ENCODE measurements around the gene ZNG1F. TPM values are rescaled to one million over a fixed set of nuclear protein-coding genes. Genes with fewer than 3 reads are reported as not detected.
A peak's percentile ranks its signal among the peaks of the same experiment; 100 is the strongest.
"Not testable (repeated sequence)": the region's sequence is repeated elsewhere in the genome, so short reads cannot be mapped to it uniquely, and the experiment has no call there.

ZNG1F gene
- total RNA-seq, 1 donor from 2014 or later = 8.2 TPM

DNA sequence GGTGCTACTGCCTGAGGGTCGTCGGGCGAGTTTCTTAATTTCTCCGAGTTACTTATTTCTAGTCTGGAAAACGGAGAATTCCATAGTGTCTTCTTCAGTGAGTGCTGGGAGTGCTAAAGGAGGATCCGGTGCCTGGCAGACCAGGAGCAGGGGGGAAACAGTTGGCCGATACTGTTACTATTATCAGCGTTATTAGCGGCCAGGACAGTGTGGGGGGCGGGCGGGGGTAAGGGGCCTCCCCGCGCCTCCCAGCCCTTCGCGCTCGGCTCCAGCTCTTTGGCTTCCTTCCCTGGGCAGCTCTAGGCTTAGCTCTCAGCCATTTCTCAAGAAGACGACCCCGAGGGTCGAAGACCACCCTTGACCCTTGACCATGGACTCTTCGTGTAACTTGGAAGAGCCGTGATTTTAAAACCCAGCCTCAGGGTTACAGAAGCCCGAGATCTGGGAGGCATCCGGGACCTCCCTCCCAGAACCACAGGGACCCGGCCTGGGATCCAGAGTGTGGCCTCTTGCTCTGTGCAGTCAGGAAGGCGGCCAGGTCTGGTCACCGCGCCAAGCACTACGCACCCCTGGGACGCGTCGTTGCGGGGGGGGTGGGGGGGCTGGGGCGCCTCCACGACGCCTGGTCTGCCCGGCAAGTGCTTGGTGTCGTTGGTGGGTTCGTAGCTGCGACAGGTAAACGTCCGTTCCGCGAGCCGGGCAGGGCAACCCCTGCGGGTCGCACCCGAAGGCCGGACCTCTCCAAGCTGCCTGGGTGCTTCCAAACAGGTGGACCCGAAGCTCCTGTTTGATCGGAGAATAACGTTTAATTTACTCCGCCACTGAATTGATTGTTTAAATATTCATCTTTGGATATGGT, 64.6 kb downstream of the ZNG1F start:
- H3K4me1 Mint-ChIP-seq (ENCODE audit: unreplicated experiment); H3K9me3 Mint-ChIP-seq (ENCODE audit: unreplicated experiment); H3K27ac Mint-ChIP-seq (ENCODE audit: unreplicated experiment); DNase-seq (ENCODE audit: low spot score); H3K36me3 Mint-ChIP-seq (ENCODE audit: low read depth, unreplicated experiment); H3K27me3 Mint-ChIP-seq (ENCODE audit: unreplicated experiment); H3K4me3 Mint-ChIP-seq (ENCODE audit: unreplicated experiment): not testable (repeated sequence)

DNA sequence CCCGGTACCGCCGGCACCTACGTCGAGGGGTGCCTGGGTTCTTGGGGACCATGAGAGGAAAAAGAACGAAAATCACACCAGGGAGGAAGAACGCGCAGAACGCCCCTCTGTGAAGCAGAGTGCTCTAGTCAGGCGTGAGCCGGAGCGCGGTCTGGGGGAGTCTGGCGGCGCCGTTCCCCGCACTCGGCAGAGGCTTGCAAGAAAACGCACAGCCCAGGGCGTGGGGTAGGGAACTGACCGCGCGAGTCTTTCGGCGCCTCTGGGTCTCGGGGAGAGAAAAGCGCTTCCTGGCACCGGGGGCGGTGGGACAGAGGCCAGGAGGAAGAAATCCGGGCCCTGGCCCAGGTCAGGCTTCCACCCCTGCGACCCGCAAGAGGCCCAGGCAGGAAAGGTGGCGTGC, 65.3 kb downstream of the ZNG1F start:
- DNase-seq (ENCODE audit: low spot score); H3K9me3 Mint-ChIP-seq (ENCODE audit: unreplicated experiment); H3K27me3 Mint-ChIP-seq (ENCODE audit: unreplicated experiment); H3K36me3 Mint-ChIP-seq (ENCODE audit: low read depth, unreplicated experiment); H3K4me3 Mint-ChIP-seq (ENCODE audit: unreplicated experiment); H3K27ac Mint-ChIP-seq (ENCODE audit: unreplicated experiment); H3K4me1 Mint-ChIP-seq (ENCODE audit: unreplicated experiment): not testable (repeated sequence)

DNA sequence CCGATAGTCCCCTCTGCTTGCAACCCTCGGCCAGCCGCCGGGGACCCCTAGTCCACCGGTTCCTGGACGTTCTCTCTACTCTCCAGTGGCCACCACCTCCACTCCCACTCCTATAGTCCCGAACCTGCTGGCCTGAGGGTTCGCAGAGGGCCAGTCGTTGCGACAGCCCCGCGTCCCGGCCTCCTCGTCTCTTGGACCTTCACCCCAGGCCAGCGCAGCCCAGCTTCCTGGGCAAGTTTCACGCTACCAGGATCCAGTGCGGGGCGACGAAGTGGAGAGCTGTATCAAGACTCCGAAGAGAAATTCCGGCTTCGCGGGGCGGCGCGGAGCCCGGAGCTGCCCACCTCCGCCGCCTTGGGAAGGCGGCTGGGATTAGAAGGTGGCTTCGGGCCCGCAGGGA, 65.7 kb downstream of the ZNG1F start:
- not testable (repeated sequence) for H3K27ac Mint-ChIP-seq (ENCODE audit: unreplicated experiment); H3K4me3 Mint-ChIP-seq (ENCODE audit: unreplicated experiment)

DNA sequence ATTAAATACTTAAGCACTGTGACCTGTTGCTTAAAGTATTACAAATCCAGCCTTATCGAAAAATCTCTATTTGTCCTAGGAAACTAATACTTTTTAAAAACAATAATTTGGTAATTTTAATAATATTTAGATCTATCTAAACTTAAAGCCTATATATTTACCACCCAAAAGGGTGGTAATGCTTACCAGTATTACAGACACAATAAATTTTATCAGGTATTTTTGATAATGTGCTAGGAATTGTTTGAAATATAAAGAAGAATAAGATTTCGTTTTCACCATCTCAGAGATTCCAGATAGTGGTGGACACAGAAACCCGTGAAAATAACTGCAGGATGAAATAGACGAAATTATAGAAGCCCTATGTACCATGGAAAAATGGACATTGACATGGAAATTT, 68.4 kb downstream of the ZNG1F start:
- H3K4me1 Mint-ChIP-seq (ENCODE audit: unreplicated experiment); H3K4me3 Mint-ChIP-seq (ENCODE audit: unreplicated experiment); H3K9me3 Mint-ChIP-seq (ENCODE audit: unreplicated experiment); DNase-seq (ENCODE audit: low spot score); H3K27me3 Mint-ChIP-seq (ENCODE audit: unreplicated experiment); H3K27ac Mint-ChIP-seq (ENCODE audit: unreplicated experiment); H3K36me3 Mint-ChIP-seq (ENCODE audit: low read depth, unreplicated experiment): not testable (repeated sequence)

More for the DNA sequence above, 65.7 kb downstream of the ZNG1F start:
- H3K27me3 Mint-ChIP-seq (ENCODE audit: unreplicated experiment); H3K4me1 Mint-ChIP-seq (ENCODE audit: unreplicated experiment); H3K36me3 Mint-ChIP-seq (ENCODE audit: low read depth, unreplicated experiment); DNase-seq (ENCODE audit: low spot score); H3K9me3 Mint-ChIP-seq (ENCODE audit: unreplicated experiment): not testable (repeated sequence)

DNA sequence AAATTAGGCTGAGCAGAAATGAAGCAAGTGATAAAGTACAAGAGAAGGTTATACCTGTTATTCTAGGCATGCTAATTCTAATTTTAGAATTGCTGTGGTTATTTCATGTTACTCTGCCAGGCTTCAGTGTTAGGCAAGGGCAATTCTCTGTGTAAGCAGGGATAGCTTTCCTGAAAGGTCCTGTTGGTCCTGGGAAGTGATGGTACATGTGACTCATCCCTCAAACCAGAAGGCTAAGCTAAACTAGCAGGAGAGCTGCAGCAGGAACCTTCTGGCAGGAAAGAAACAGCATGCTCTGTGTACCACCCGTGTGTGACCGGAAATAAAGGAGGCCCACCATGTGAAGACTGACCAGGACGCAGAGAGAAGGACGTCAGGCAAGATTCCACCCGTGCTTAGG, 69.4 kb downstream of the ZNG1F start:
- H3K4me1 Mint-ChIP-seq (ENCODE audit: unreplicated experiment); H3K9me3 Mint-ChIP-seq (ENCODE audit: unreplicated experiment); H3K4me3 Mint-ChIP-seq (ENCODE audit: unreplicated experiment); DNase-seq (ENCODE audit: low spot score); H3K27ac Mint-ChIP-seq (ENCODE audit: unreplicated experiment); H3K27me3 Mint-ChIP-seq (ENCODE audit: unreplicated experiment); H3K36me3 Mint-ChIP-seq (ENCODE audit: low read depth, unreplicated experiment): not testable (repeated sequence)

DNA sequence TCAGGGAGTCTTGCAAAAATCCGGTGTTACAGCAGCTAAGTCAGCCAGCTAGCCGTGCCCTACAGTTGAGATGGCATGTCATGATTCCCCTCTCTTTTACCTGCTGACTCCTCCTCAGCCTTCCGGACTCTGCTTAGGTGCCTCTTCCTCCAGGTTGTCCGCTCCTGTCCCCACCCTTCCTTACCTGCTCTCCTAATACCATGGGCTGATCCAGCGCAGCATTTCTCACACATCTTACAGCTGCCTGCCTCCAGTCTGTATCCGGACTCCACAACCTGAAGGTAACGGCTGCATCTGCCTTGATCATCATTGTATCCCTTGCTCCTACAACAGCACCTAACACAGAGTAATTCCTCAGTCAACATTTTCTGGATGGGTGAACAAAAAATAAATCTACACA, 69.8 kb downstream of the ZNG1F start:
- H3K36me3 Mint-ChIP-seq (ENCODE audit: low read depth, unreplicated experiment); H3K27me3 Mint-ChIP-seq (ENCODE audit: unreplicated experiment); H3K4me3 Mint-ChIP-seq (ENCODE audit: unreplicated experiment); H3K27ac Mint-ChIP-seq (ENCODE audit: unreplicated experiment); H3K9me3 Mint-ChIP-seq (ENCODE audit: unreplicated experiment); DNase-seq (ENCODE audit: low spot score); H3K4me1 Mint-ChIP-seq (ENCODE audit: unreplicated experiment): not testable (repeated sequence)

DNA sequence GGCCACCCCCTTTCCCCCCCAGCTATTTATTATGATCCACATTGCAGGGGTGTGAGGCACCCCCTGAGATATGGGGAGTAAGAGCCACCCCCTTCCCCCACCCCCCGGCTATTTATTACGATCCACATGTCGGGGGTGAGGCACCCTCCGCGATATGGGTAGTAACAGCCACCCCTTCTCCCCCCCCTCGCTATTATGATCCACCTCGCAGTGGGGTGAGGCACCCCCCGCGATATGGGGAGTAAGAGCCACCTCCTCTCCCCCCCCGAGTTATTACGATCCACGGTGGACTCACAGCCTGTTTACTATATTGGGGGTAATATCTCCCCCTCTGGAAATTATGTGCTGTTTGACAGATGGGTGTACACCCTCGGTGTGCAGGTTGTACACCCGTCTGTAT, 75.8 kb downstream of the ZNG1F start:
- not testable (repeated sequence) for DNase-seq (ENCODE audit: low spot score); H3K36me3 Mint-ChIP-seq (ENCODE audit: low read depth, unreplicated experiment); H3K9me3 Mint-ChIP-seq (ENCODE audit: unreplicated experiment); H3K27me3 Mint-ChIP-seq (ENCODE audit: unreplicated experiment); H3K4me1 Mint-ChIP-seq (ENCODE audit: unreplicated experiment); H3K27ac Mint-ChIP-seq (ENCODE audit: unreplicated experiment); H3K4me3 Mint-ChIP-seq (ENCODE audit: unreplicated experiment)

DNA sequence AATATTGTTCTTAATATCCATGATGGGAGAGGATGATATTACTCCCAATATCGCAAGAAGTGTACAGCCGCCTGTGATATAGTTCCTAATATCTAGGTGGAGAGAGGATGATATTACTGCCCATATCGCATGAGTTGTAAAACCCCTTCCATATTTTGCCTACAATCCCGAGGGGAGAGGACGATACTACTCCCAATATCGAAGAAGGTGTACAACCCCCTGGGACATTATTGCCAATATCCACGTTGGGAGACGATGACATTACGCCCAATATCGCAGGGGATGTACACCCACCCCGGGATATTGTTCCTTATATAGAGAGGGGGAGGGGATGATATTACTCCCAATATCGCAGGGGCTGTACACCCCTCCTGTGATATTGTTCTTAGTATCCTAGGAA, 77.7 kb downstream of the ZNG1F start:
- not testable (repeated sequence) for H3K27me3 Mint-ChIP-seq (ENCODE audit: unreplicated experiment); DNase-seq (ENCODE audit: low spot score); H3K36me3 Mint-ChIP-seq (ENCODE audit: low read depth, unreplicated experiment); H3K9me3 Mint-ChIP-seq (ENCODE audit: unreplicated experiment); H3K27ac Mint-ChIP-seq (ENCODE audit: unreplicated experiment); H3K4me1 Mint-ChIP-seq (ENCODE audit: unreplicated experiment); H3K4me3 Mint-ChIP-seq (ENCODE audit: unreplicated experiment)

DNA sequence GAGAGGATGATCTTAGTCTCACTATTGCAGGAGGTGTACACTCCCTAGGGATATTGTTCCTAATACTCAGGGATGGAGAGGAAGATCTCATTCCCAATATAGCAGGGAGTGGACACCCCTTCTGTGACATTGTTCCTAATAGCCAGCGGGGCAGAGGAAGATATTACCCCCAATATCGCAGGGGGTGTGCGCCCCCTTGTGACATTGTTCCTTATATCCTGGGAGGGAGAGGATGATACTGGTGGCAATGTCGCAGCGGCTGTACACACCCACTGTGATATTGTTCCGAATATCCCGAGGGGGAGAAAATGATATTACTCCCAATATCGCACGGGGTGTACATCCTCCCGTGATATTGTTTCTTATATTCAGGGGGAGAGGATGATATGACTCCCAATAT, 78.2 kb downstream of the ZNG1F start:
- not testable (repeated sequence) for H3K27ac Mint-ChIP-seq (ENCODE audit: unreplicated experiment); H3K4me3 Mint-ChIP-seq (ENCODE audit: unreplicated experiment); H3K9me3 Mint-ChIP-seq (ENCODE audit: unreplicated experiment); H3K36me3 Mint-ChIP-seq (ENCODE audit: low read depth, unreplicated experiment); H3K4me1 Mint-ChIP-seq (ENCODE audit: unreplicated experiment); H3K27me3 Mint-ChIP-seq (ENCODE audit: unreplicated experiment)
- DNase-seq (ENCODE audit: low spot score) = peak; percentile 18

DNA sequence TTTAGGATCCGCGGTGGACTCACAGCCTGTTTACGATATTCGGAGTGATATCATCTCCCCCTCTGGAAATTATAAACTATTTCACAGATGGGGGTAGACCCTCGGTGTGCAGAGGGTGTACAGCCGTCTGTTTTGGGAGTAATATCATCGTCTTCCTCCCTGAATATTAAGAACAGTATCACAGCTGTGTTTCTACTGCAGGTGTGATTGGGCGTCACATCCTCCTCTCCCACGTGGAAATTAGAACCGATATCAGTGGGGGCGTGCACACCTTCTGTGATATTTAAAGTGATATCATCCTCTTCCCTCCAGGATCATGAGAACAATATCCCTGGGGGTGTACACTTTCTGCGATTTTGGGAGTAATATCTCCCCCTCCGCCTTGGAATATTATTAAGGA, 79.9 kb downstream of the ZNG1F start:
- not testable (repeated sequence) for DNase-seq (ENCODE audit: low spot score); H3K4me1 Mint-ChIP-seq (ENCODE audit: unreplicated experiment); H3K27me3 Mint-ChIP-seq (ENCODE audit: unreplicated experiment); H3K9me3 Mint-ChIP-seq (ENCODE audit: unreplicated experiment); H3K36me3 Mint-ChIP-seq (ENCODE audit: low read depth, unreplicated experiment); H3K27ac Mint-ChIP-seq (ENCODE audit: unreplicated experiment); H3K4me3 Mint-ChIP-seq (ENCODE audit: unreplicated experiment)

DNA sequence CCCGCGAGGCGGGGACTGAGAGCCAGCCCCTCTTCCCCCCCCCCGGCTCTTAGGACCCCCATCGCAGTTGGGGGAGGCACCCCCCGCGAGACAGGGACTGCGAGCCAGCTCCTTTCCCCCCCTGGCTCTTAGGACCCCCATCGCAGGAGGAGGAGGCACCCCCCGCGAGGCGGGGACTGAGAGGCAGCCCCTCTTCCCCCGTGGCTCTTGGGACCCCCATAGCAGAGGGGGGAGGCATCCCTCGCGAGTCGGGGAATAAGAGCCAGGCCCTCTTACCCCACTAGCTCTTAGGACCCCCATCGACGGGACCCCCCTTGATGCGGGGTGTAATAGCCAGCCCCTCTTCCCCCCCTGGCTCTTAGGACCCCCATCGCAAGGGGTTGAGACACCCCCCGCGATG, 80.3 kb downstream of the ZNG1F start:
- H3K9me3 Mint-ChIP-seq (ENCODE audit: unreplicated experiment); H3K27ac Mint-ChIP-seq (ENCODE audit: unreplicated experiment): not testable (repeated sequence)

DNA sequence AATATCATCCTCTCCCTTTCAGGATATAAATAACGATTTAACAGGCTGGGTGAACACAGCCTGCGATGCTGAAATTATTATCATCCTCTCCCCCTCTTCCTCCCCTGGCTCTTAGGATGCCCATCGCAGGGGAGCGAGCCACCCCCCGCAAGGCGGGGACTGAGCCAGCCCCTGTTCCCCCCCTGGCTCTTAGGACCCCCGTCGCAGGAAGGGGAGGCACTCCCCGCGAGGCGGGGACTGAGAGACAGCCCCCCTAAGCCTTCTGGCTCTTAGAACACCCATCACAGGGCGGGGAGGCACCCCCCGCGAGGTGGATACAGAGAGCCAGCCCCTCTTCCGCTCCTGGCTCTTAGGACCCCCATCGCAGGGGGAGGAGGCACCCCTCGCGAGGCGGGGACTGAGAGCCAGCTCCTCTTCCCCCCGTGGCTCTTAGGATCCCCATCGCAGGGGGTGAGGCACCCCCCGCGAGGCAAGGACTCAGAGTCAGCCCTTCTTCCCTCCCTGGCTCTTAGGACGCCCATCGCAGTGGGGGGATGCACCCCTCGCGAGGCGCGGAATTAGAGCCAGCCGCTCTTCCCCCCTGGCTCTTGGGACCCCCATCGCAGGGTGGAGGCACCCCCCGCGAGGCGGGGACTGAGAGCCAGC, 82.5 kb downstream of the ZNG1F start:
- not testable (repeated sequence) for H3K9me3 Mint-ChIP-seq (ENCODE audit: unreplicated experiment); H3K4me3 Mint-ChIP-seq (ENCODE audit: unreplicated experiment); H3K4me1 Mint-ChIP-seq (ENCODE audit: unreplicated experiment); H3K27ac Mint-ChIP-seq (ENCODE audit: unreplicated experiment); H3K27me3 Mint-ChIP-seq (ENCODE audit: unreplicated experiment); DNase-seq (ENCODE audit: low spot score); H3K36me3 Mint-ChIP-seq (ENCODE audit: low read depth, unreplicated experiment)

More for the DNA sequence above, 80.3 kb downstream of the ZNG1F start:
- H3K4me3 Mint-ChIP-seq (ENCODE audit: unreplicated experiment); DNase-seq (ENCODE audit: low spot score); H3K27me3 Mint-ChIP-seq (ENCODE audit: unreplicated experiment); H3K4me1 Mint-ChIP-seq (ENCODE audit: unreplicated experiment); H3K36me3 Mint-ChIP-seq (ENCODE audit: low read depth, unreplicated experiment): not testable (repeated sequence)

All from endothelial cell (in vitro differentiated cells).